Mucosa of descending colon (tissue), 3 donors: ENCODE data around the gene THSD1. TPM values are rescaled to one million over a fixed set of nuclear protein-coding genes. Genes with fewer than 3 reads are reported as not detected.
"Not testable (repeated sequence)": the region's sequence is repeated elsewhere in the genome, so short reads cannot be mapped to it uniquely, and the experiment has no call there.

Experiments used
- ATAC-seq: fragments of 200-7000 bp; cut with Tn5 transposase; one replicate; pipeline ENCODE4 v1.9.1; 2020; ENCODE audit warnings: mild to moderate bottlenecking, moderate library complexity
- DNase-seq, 3 donors: peaks; one replicate each; pipeline ENCODE4 v3.0.0-alpha.2; 2020
- H3K36me3 ChIP-seq: fragments of 200-600 bp; one replicate; pipeline ENCODE4 v1.8.0; 2021; ENCODE audit warnings: low read depth, mild to moderate bottlenecking
- H3K4me1 ChIP-seq: fragments of 200-600 bp; one replicate; pipeline ENCODE4 v1.8.0; 2021; ENCODE audit warnings: low read depth, mild to moderate bottlenecking
- H3K4me3 ChIP-seq: fragments of 200-600 bp; one replicate; pipeline ENCODE4 v1.8.0; 2021; ENCODE audit warnings: mild to moderate bottlenecking
- H3K9me3 ChIP-seq: fragments of 200-600 bp; one replicate; pipeline ENCODE4 v1.8.0; 2021; ENCODE audit warnings: mild to moderate bottlenecking
- intact Hi-C, 2 donors: fragments of 100-400 bp; cut with DNase I in 1 of 2; cut with micrococcal nuclease in 1 of 2; formaldehyde crosslinking; loops; one replicate each; pipeline versions ENCODE4 v1.11.0 to v1.11.1; 2022; cut with DNase I, micrococcal nuclease
- total RNA-seq, 3 donors: library from RNA; stranded (reverse); fragmentation: NEBNext Ultra II Directional in 2 of 3; extraction: Animal tissue kit (Norgen Biotek cat#: 25700) in 2 of 3; gene quantifications; one replicate each; pipeline versions ENCODE4 v1.2.1 to v1.2.4, GENCODE V29; 2021 to 2023
- TF ChIP-seq, protein P1 (sequence below): fragments of 200-600 bp; IDR thresholded peaks from one replicate; pipeline ENCODE4 v1.8.0; 2022; ENCODE audit warnings: antibody characterized with exemption, mild to moderate bottlenecking
- donor health status: DM: no; HTN: no; CAD: no; lungs with moderate emphysema.
- donor health status: DM: no; HTN: no; CAD: no.
- donor health status: DM: no; HTN: yes; CAD: no.

THSD1 gene
- total RNA-seq, 3 donors from 2014 or later, result 1.2 to 3.2 (median 2.0) TPM

DNA sequence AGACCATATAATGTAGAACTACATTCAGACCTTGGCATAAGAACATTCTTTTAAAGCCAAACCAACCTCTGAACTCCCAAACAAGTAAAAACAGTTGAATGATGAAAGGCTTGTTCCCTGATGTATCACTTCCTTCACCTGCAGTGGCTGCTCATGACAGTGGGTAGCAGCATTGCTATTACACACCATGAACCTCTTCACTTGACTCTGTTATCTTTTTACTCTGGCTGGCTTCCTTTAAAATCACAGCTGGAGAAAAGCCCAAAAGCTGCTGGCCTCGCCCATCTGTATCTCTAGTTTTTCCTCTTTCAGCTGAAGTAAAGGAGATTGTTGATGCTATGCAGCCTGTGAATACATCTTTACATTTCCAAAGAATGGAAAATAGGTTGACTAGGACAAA is 22.6 kb downstream of the THSD1 start:
- intact Hi-C loops, result no loop called here
- H3K4me1 ChIP-seq, result no peaks in the 10 kb centered on the region
- H3K9me3 ChIP-seq, result no peaks in the 10 kb centered on the region
- TF ChIP-seq, protein P1, sequence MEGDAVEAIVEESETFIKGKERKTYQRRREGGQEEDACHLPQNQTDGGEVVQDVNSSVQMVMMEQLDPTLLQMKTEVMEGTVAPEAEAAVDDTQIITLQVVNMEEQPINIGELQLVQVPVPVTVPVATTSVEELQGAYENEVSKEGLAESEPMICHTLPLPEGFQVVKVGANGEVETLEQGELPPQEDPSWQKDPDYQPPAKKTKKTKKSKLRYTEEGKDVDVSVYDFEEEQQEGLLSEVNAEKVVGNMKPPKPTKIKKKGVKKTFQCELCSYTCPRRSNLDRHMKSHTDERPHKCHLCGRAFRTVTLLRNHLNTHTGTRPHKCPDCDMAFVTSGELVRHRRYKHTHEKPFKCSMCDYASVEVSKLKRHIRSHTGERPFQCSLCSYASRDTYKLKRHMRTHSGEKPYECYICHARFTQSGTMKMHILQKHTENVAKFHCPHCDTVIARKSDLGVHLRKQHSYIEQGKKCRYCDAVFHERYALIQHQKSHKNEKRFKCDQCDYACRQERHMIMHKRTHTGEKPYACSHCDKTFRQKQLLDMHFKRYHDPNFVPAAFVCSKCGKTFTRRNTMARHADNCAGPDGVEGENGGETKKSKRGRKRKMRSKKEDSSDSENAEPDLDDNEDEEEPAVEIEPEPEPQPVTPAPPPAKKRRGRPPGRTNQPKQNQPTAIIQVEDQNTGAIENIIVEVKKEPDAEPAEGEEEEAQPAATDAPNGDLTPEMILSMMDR, result no peak
- no peak for ATAC-seq
- H3K4me3 ChIP-seq, result no peak overlapping the region
- DNase-seq, result no peak
- no peaks in the 10 kb centered on the region for H3K36me3 ChIP-seq

DNA sequence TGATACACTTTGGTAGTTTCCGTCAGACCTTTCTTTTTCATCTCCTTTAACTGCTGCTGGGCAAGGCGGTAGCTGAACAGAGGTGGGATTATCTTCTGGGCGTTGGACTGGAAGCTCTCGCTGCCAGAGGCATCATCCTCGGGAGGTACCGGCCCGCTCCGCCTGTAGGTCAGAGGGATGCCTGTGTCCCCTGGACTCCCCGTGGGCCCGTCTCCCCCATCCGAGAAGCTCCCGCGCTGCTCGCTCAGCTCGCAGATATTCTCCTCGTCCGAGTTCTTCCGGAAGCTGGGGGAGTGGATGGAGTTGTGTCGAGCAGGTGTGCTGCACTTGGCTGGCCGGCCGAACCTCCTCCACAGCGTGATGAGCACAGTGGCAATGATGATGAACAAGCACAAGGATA is 27.7 kb downstream of the THSD1 start:
- DNase-seq (no peak), ATAC-seq (no peak)
- intact Hi-C loops, result no loop called here
- TF ChIP-seq, protein P1, result no peak
- Histone ChIP-seq H3K4me1 (no peaks in the 10 kb centered on the region), H3K36me3 (no peaks in the 10 kb centered on the region), H3K4me3 (no peak overlapping the region), H3K9me3 (no peaks in the 10 kb centered on the region)

DNA sequence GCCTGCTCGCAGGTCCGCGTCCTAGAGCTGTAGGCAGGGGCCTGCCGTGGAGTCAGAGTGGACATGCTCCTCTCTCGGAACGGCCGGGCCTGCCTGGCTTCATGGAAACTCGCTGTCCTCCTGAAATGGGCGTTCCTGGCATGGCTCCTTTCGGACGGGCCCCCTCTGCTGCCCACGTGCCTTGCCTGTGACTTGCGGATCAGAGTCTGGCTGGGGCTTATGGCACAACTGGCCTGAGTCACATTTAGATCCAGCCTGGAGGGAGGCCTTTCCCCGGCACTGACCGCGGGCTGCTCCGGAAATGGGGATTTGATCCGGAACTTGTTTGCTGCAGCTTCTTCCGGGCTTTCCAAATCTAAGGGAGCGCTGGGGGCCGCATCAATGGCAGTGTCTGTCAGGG is 28.1 kb downstream of the THSD1 start:
- ATAC-seq, result no peak
- H3K4me3 ChIP-seq, result no peak overlapping the region
- TF ChIP-seq, protein P1, result no peak
- DNase-seq, result no peak
- no peaks in the 10 kb centered on the region for H3K36me3 ChIP-seq
- no peaks in the 10 kb centered on the region for H3K9me3 ChIP-seq
- intact Hi-C loops, result no loop called here
- H3K4me1 ChIP-seq, result no peaks in the 10 kb centered on the region

DNA sequence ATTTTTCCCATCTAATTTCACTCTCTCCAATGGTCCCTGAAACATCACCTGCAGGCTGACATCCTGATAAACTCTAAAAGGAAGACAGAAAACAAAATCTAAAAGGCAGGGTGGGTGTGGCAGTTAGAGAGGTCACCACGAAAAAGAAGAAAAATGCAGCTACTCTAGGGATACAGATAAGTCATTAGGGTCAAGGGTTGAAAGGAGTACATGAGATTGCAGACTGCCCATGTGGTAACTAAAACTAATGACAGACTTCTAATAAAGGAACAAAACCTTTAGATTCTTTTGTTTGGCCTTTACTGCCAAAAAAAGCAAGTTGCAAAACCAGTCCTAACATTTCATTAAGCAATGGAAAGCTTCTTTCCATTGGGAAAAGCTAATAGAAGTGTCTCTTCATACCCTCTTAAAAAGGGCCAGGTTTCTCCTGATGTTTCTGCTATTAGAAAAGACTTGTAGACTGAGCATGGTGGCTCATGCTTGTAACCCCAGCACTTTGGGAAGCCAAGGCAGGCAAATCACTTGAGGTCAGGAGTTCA is 31.0 kb downstream of the THSD1 start:
- Histone ChIP-seq H3K36me3 (no peaks in the 10 kb centered on the region), H3K4me3 (no peak overlapping the region), H3K9me3 (no peaks in the 10 kb centered on the region), H3K4me1 (no peaks in the 10 kb centered on the region)
- ATAC-seq, result no peak
- intact Hi-C loops, result no loop called here
- DNase-seq, result no peak
- TF ChIP-seq, protein P1, result no peak

DNA sequence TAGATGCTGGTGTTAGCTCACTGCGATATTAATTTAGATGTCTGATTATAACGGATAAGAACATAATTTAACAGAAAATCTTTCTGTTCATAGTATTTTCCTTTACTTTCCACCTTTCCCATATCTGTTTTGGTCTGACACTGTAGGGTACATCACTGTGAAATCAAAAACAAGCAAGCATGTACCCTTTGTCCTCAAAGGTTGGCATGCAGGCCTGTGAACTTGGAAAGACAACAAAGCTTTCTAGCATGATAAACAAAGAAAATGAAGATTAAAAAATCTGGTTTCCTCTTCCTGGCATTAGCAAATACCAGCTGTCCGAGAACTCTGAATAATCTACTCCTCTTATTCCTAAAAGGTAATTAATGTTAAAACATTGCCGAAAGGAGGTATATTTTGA is 31.6 kb downstream of the THSD1 start:
- ATAC-seq, result no peak
- Histone ChIP-seq H3K36me3 (no peaks in the 10 kb centered on the region), H3K9me3 (no peaks in the 10 kb centered on the region), H3K4me3 (no peak overlapping the region), H3K4me1 (no peaks in the 10 kb centered on the region)
- intact Hi-C loops, result no loop called here
- DNase-seq, result no peak
- TF ChIP-seq, protein P1, result no peak

DNA sequence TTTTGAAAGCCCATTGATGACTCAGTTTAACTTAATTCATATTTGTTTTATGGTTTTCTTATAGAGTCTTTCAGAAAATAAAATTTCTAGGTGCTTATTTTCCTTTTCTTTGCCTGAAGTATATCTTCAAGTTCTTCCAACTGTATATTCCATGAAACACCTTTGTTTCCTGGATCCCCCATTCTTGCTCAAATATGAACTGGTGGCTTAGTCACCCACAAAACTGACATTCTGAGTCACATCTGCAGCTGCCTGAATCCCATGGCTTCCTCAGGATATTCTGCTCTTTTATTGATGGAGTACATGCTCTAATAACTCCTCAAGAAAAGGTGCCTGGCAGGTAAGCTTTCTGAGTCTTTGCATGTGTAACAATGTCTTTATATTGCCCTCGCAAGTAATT is 32.7 kb downstream of the THSD1 start:
- ATAC-seq, H3K36me3 ChIP-seq, H3K4me1 ChIP-seq, H3K9me3 ChIP-seq, DNase-seq, intact Hi-C loops, H3K4me3 ChIP-seq: not testable (repeated sequence)
